ENCODE results near the gene CHST7.

- no peak for TF ChIP-seq CTCF (conservative IDR thresholded peaks at IDR 0.05)
- TF ChIP-seq ZFX (IDR thresholded peaks at IDR 0.05), result no peak
Measured at GRCh38 chrX:46579250-46579649, 5.7 kb downstream of the CHST7 start.
